Retinal pigment epithelial cell (primary cell): ENCODE results near the gene WWOX.

Experiments used
- DNase-seq: peaks from one replicate; pipeline ENCODE4 v3.0.0-alpha.2; 2010; ENCODE audit warnings: low read depth
- H3K4me3 ChIP-seq: 2 replicates; pipeline ENCODE4 v1.5.1; 2011; ENCODE audit warnings: mild to moderate bottlenecking, low read length, control low read depth, moderate library complexity
- CTCF ChIP-seq: conservative IDR thresholded peaks from 2 replicates; pipeline ENCODE4 v1.5.1; 2011; ENCODE audit warnings: low read depth, low read length, control low read depth, inconsistent platforms

The WWOX gene

GRCh38 chr16:78413651-78414050, 314.2 kb downstream of the WWOX start:
- no peak for DNase-seq
- TF ChIP-seq CTCF = no peak
- H3K4me3 ChIP-seq = no peak overlapping the region

- no peak for DNase-seq
- no peak for TF ChIP-seq CTCF
- no peak overlapping the region for H3K4me3 ChIP-seq
These were observed 315.6 kb downstream of the WWOX start for GRCh38 chr16:78415013-78415412.

- no peak for DNase-seq
- TF ChIP-seq CTCF = no peak
These were observed 316.2 kb downstream of the WWOX start for GRCh38 chr16:78415669-78416068.

GRCh38 chr16:78416400-78416799, 316.9 kb downstream of the WWOX start:
- H3K4me3 ChIP-seq = no peak overlapping the region
- no peak for TF ChIP-seq CTCF
- no peak for DNase-seq

More at GRCh38 chr16:78415669-78416068, 316.2 kb downstream of the WWOX start:
- no peak overlapping the region for H3K4me3 ChIP-seq

- no peak for DNase-seq
- no peak overlapping the region for H3K4me3 ChIP-seq
- no peak for TF ChIP-seq CTCF
These were observed 321.8 kb downstream of the WWOX start for GRCh38 chr16:78421181-78421708.

- no peak overlapping the region for H3K4me3 ChIP-seq
- no peak for DNase-seq
- no peak for TF ChIP-seq CTCF
These were observed 325.8 kb downstream of the WWOX start for GRCh38 chr16:78425281-78425680.

- TF ChIP-seq CTCF = no peak
- DNase-seq = no peak
- H3K4me3 ChIP-seq = no peak overlapping the region
These were observed 326.5 kb downstream of the WWOX start for GRCh38 chr16:78425891-78426510.
